ENCODE results near the gene CHCHD6. TPM values are rescaled to one million over a fixed set of nuclear protein-coding genes. Genes with fewer than 3 reads are reported as not detected.

Gene CHCHD6
- total RNA-seq, 1 donor from 2014 or later, result 30.2 TPM

GRCh38 chr3:126968391-126969390, 264.7 kb downstream of the CHCHD6 start:
- Mint-ChIP-seq H3K36me3 (ENCODE audit: insufficient read depth) (no peaks in the 10 kb centered on the region), H3K27me3 (peaks cover 4% of the 10 kb centered on the region), H3K4me1 (ENCODE audit: low read depth) (peaks cover 6% of the 10 kb centered on the region), H3K4me3 (ENCODE audit: low read depth) (no peak overlapping the region), H3K9me3 (ENCODE audit: low read depth) (no peaks in the 10 kb centered on the region), H3K27ac (peak overlapping the region; percentile 3)
- no peak for DNase-seq (ENCODE audit: low spot score, unreplicated experiment)
- TF ChIP-seq CTCF (IDR thresholded peaks at IDR 0.05; ENCODE audit: unreplicated experiment), result no peak

- no peak overlapping the region for H3K27ac Mint-ChIP-seq
- peaks cover 1% of the 10 kb centered on the region for H3K36me3 Mint-ChIP-seq (ENCODE audit: insufficient read depth)
These were observed 265.5 kb downstream of the CHCHD6 start for GRCh38 chr3:126969586-126969985.

GRCh38 chr3:126970101-126970500, 266.1 kb downstream of the CHCHD6 start:
- Mint-ChIP-seq H3K4me1 (ENCODE audit: low read depth) (peaks cover 6% of the 10 kb centered on the region), H3K27me3 (peaks cover 4% of the 10 kb centered on the region), H3K9me3 (ENCODE audit: low read depth) (peaks cover 12% of the 10 kb centered on the region), H3K4me3 (ENCODE audit: low read depth) (no peak overlapping the region), H3K36me3 (ENCODE audit: insufficient read depth) (peaks cover 4% of the 10 kb centered on the region), H3K27ac (no peak overlapping the region)
- no peak for TF ChIP-seq CTCF (IDR thresholded peaks at IDR 0.05; ENCODE audit: unreplicated experiment)
- DNase-seq (ENCODE audit: low spot score, unreplicated experiment), result no peak

More at GRCh38 chr3:126969586-126969985, 265.5 kb downstream of the CHCHD6 start:
- no peak for DNase-seq (ENCODE audit: low spot score, unreplicated experiment)
- H3K9me3 Mint-ChIP-seq (ENCODE audit: low read depth), result peaks cover 7% of the 10 kb centered on the region
- TF ChIP-seq CTCF (IDR thresholded peaks at IDR 0.05; ENCODE audit: unreplicated experiment), result no peak
- peaks cover 6% of the 10 kb centered on the region for H3K4me1 Mint-ChIP-seq (ENCODE audit: low read depth)
- H3K4me3 Mint-ChIP-seq (ENCODE audit: low read depth), result no peak overlapping the region
- H3K27me3 Mint-ChIP-seq, result peaks cover 4% of the 10 kb centered on the region

GRCh38 chr3:126970921-126971320, 266.9 kb downstream of the CHCHD6 start:
- H3K4me1 Mint-ChIP-seq (ENCODE audit: low read depth), result peaks cover 6% of the 10 kb centered on the region
- no peak for DNase-seq (ENCODE audit: low spot score, unreplicated experiment)
- no peak overlapping the region for H3K4me3 Mint-ChIP-seq (ENCODE audit: low read depth)
- peaks cover 15% of the 10 kb centered on the region for H3K9me3 Mint-ChIP-seq (ENCODE audit: low read depth)
- no peak for TF ChIP-seq CTCF (IDR thresholded peaks at IDR 0.05; ENCODE audit: unreplicated experiment)
- H3K36me3 Mint-ChIP-seq (ENCODE audit: insufficient read depth), result peaks cover 5% of the 10 kb centered on the region
- H3K27ac Mint-ChIP-seq, result no peak overlapping the region
- peaks cover 4% of the 10 kb centered on the region for H3K27me3 Mint-ChIP-seq

- DNase-seq (ENCODE audit: low spot score, unreplicated experiment), result no peak
- TF ChIP-seq CTCF (IDR thresholded peaks at IDR 0.05; ENCODE audit: unreplicated experiment), result no peak
- H3K36me3 Mint-ChIP-seq (ENCODE audit: insufficient read depth), result peaks cover 5% of the 10 kb centered on the region
- no peaks in the 10 kb centered on the region for H3K27me3 Mint-ChIP-seq
- peaks cover 15% of the 10 kb centered on the region for H3K9me3 Mint-ChIP-seq (ENCODE audit: low read depth)
- no peak overlapping the region for H3K27ac Mint-ChIP-seq
- H3K4me1 Mint-ChIP-seq (ENCODE audit: low read depth), result peaks cover 6% of the 10 kb centered on the region
- H3K4me3 Mint-ChIP-seq (ENCODE audit: low read depth), result no peak overlapping the region
These were observed 267.9 kb downstream of the CHCHD6 start for GRCh38 chr3:126971891-126972351.
